Cardiac muscle cell (in vitro differentiated cells and primary cell): Measurements from ENCODE around the gene CNN2. TPM values are rescaled to one million over a fixed set of nuclear protein-coding genes. Genes with fewer than 3 reads are reported as not detected.

Experiments
- DNase-seq, 2 donors: peaks; one replicate each; pipeline versions ENCODE4 v3.0.0 to v3.0.0-alpha.2; 2010 to 2017; ENCODE audit warnings: low read depth in 1 of 2, low spot score in 1 of 2
- H3K27ac ChIP-seq: fragments of 200-600 bp; sonication (generic); 2 replicates; pipeline ENCODE4 v1.5.1; 2016
- H3K27me3 ChIP-seq: fragments of 200-600 bp; sonication (generic); 2 replicates; pipeline ENCODE4 v1.6.0; 2016; ENCODE audit warnings: control low read depth
- H3K36me3 ChIP-seq: fragments of 200-600 bp; sonication (generic); 2 replicates; pipeline ENCODE4 v1.5.1; 2016; ENCODE audit warnings: control low read depth
- H3K4me1 ChIP-seq: fragments of 200-600 bp; sonication (generic); 2 replicates; pipeline ENCODE4 v1.8.1; 2017; ENCODE audit warnings: low read depth, mild to moderate bottlenecking, mixed run types
- H3K4me3 ChIP-seq: fragments of 200-600 bp; sonication (generic); 2 replicates; pipeline ENCODE4 v1.5.1; 2016; ENCODE audit warnings: mild to moderate bottlenecking
- H3K9me3 ChIP-seq: fragments of 200-600 bp; sonication (generic); 2 replicates; pipeline ENCODE4 v1.5.1; 2017; ENCODE audit warnings: low read depth, mild to moderate bottlenecking, control low read depth
- CTCF ChIP-seq: IDR thresholded peaks from 2 replicates; pipeline ENCODE4 v1.5.1; 2012; ENCODE audit warnings: low read depth, mild to moderate bottlenecking, low read length
- polyA plus RNA-seq: library from polyadenylated mRNA; unstranded; fragments of >200 nt; fragmentation: Nextera tagmentation; extraction: Ambion mirVana; gene quantifications from 2 replicates; pipeline ENCODE4 v1.2.1, GENCODE V29; 2016
- total RNA-seq: library from RNA; depleted of rRNA; stranded (reverse); fragments of >200 nt; gene quantifications from 2 replicates; pipeline ENCODE4 v1.2.3, GENCODE V29; 2016

CNN2 gene
- total and polyA plus RNA-seq, 2 experiments from 2014 or later = 158 to 185 TPM

GRCh38 chr19:1063030-1063908, 36.9 kb downstream of the CNN2 start:
- no peak for DNase-seq
- H3K4me3 ChIP-seq = no peak overlapping the region

GRCh38 chr19:1063909-1064660, 37.7 kb downstream of the CNN2 start:
- DNase-seq = no peak
- peaks cover 5% of the 10 kb centered on the region for H3K27me3 ChIP-seq
- H3K36me3 ChIP-seq = no peaks in the 10 kb centered on the region
- peaks cover 18% of the 10 kb centered on the region for H3K4me1 ChIP-seq
- H3K4me3 ChIP-seq = no peak overlapping the region
- no peak for TF ChIP-seq CTCF
- no peak overlapping the region for H3K27ac ChIP-seq
- no peaks in the 10 kb centered on the region for H3K9me3 ChIP-seq

More at GRCh38 chr19:1063030-1063908, 36.9 kb downstream of the CNN2 start:
- no peak for TF ChIP-seq CTCF
- peaks cover 3% of the 10 kb centered on the region for H3K9me3 ChIP-seq
- H3K27me3 ChIP-seq = peaks cover 5% of the 10 kb centered on the region
- H3K4me1 ChIP-seq = peaks cover 18% of the 10 kb centered on the region
- H3K36me3 ChIP-seq = no peaks in the 10 kb centered on the region
- H3K27ac ChIP-seq = no peak overlapping the region

- Histone ChIP-seq H3K27ac (peak overlapping the region; percentile 73), H3K27me3 (peaks cover 5% of the 10 kb centered on the region), H3K9me3 (no peaks in the 10 kb centered on the region), H3K4me1 (peaks cover 18% of the 10 kb centered on the region), H3K4me3 (no peak overlapping the region), H3K36me3 (no peaks in the 10 kb centered on the region)
- TF ChIP-seq CTCF = peak; percentile 65
- peak; percentile 72 to 86 for DNase-seq
Measured at GRCh38 chr19:1064661-1065605, 38.5 kb downstream of the CNN2 start.

- Histone ChIP-seq H3K4me1 (peaks cover 18% of the 10 kb centered on the region), H3K36me3 (no peaks in the 10 kb centered on the region), H3K9me3 (no peaks in the 10 kb centered on the region), H3K27me3 (peaks cover 8% of the 10 kb centered on the region), H3K27ac (peak overlapping the region; percentile 73), H3K4me3 (no peak overlapping the region)
- TF ChIP-seq CTCF = no peak
- peak in 1 of 2 donors; percentile 37 for DNase-seq
Measured at GRCh38 chr19:1065606-1066109, 39.2 kb downstream of the CNN2 start.
